Kidney (tissue), 14 donors: ENCODE measurements around the gene LAMA5. TPM values are rescaled to one million over a fixed set of nuclear protein-coding genes. Genes with fewer than 3 reads are reported as not detected.

ENCODE experiments used
- DNase-seq, 5 donors: peaks; one replicate each; pipeline ENCODE4 v3.0.0-alpha.2; 2013 to 2020
- FAIRE-seq: peaks from 2 replicates; lab custom pipeline; 2012; peaks lifted over from hg19 to GRCh38; lab: Jason Lieb, UNC
- H3K27ac ChIP-seq, 2 donors: one replicate each; pipeline ENCODE4 v1.7.0; 2013; ENCODE audit warnings: low read depth in 2 of 2, low read length in 2 of 2, inconsistent platforms in 1 of 2
- H3K27me3 ChIP-seq: one replicate; pipeline ENCODE4 v1.7.1; 2013; ENCODE audit warnings: low read length, inconsistent platforms; ENCODE audit not compliant: control insufficient read depth, insufficient read depth
- H3K36me3 ChIP-seq, 3 donors: one replicate each; pipeline versions ENCODE4 v1.7.0 to v1.7.1; 2013; ENCODE audit warnings: low read length in 3 of 3, control low read depth in 1 of 3, inconsistent platforms in 1 of 3; ENCODE audit not compliant: insufficient read depth in 3 of 3, control insufficient read depth in 2 of 3
- H3K4me1 ChIP-seq, 3 donors: one replicate each; pipeline versions ENCODE4 v1.7.0 to v1.7.1; 2013; ENCODE audit warnings: low read length in 3 of 3, inconsistent platforms in 1 of 3, low read depth in 1 of 3; ENCODE audit not compliant: control insufficient read depth in 2 of 3, insufficient read depth in 2 of 3
- H3K4me3 ChIP-seq, 3 donors: one replicate each; pipeline versions ENCODE4 v1.7.0 to v1.8.1; 2013; ENCODE audit warnings: low read length in 3 of 3, control low read depth in 1 of 3, inconsistent platforms in 1 of 3
- H3K9ac ChIP-seq, 3 donors: one replicate each; pipeline versions ENCODE4 v1.7.0 to v1.7.1; 2013; ENCODE audit warnings: low read length in 3 of 3, control low read depth in 1 of 3, inconsistent platforms in 1 of 3
- H3K9me3 ChIP-seq, 3 donors: one replicate each; pipeline versions ENCODE4 v1.7.0 to v1.7.1; 2013; ENCODE audit warnings: low read length in 3 of 3, control low read depth in 1 of 3, inconsistent platforms in 1 of 3; ENCODE audit not compliant: control insufficient read depth in 2 of 3, insufficient read depth in 1 of 3
- intact Hi-C: fragments of 100-400 bp; cut with DNase I; formaldehyde crosslinking; loops from one replicate; pipeline ENCODE4 v1.11.1; 2022
- polyA plus RNA-seq: library from polyadenylated mRNA; stranded (reverse); fragments of 350-450 nt; fragmentation: Illumina TruSeq; extraction: RNeasy Lipid Tissue Mini Kit (QIAGEN cat#74804); gene quantifications from one replicate; pipeline ENCODE4 v1.2.3, GENCODE V29; 2014; ENCODE audit warnings: low read depth, low replicate concordance; ENCODE audit not compliant: insufficient read depth
- total RNA-seq: library from RNA; stranded (reverse); fragmentation: NEBNext Ultra II Directional; extraction: Animal tissue kit (Norgen Biotek cat#: 25700); gene quantifications from one replicate; pipeline ENCODE4 v1.2.1, GENCODE V29; 2021
- TF ChIP-seq, protein P1 (sequence below): IDR thresholded peaks from 3 replicates; pipeline ENCODE4 v1.5.1; 2012; ENCODE audit warnings: mild to moderate bottlenecking, moderate library complexity, borderline replicate concordance; ENCODE audit not compliant: insufficient read depth; ENCODE audit errors: extremely low read depth
- donor health status: control.
- donor health status: control.
- donor health status: control.
- donor health status: control.
- donor health status: control.
- donor health status: DM: yes; HTN: yes; CAD: no.
- donor health status: Normal renal cell carcinoma (clear cell type).

Gene LAMA5
- total and polyA plus RNA-seq, 2 donors from 2014 or later = 94.0 to 342 TPM

DNA sequence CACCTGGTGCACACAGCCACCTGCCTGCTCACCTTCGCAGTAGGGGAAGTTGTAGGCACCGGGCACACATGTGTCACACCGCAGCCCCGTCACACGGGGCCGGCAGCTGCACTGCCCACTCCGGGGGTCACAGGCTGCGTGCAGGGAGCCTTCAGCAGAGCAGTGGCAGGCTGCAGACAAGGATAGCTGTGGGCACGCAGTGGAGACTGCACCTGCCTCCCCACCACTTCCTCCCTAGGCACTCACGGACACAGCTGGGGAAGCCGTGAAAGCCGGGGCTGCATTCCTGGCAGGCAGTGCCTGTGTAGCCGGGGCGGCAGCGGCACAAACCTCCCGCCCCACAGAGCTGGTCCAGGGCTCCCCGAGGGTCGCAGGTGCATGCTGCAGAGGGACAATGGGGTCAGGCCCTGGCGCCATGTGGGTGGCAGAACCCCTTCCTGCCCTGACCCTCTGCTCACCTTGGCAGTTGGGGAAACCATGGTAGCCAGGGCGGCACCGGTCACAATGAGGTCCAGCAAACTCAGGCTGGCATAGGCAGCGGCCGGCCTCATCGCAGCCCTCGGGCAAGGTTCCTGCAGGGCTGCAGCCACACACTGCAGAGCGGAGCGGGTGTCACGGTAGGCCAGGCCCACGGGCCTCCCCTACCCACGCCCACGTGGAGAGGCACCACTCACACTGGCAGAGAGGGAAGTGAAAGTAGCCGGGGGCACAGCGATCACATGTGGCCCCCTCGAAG is 29.4 kb downstream of the LAMA5 start:
- no peak overlapping the region for H3K9ac ChIP-seq
- no peak overlapping the region for H3K27ac ChIP-seq
- FAIRE-seq (no peak), DNase-seq (peak in 1 of 5 donors; percentile 76)
- no peaks in the 10 kb centered on the region for H3K27me3 ChIP-seq
- H3K4me3 ChIP-seq = no peak overlapping the region
- no peaks in the 10 kb centered on the region for H3K4me1 ChIP-seq
- TF ChIP-seq, protein P1, sequence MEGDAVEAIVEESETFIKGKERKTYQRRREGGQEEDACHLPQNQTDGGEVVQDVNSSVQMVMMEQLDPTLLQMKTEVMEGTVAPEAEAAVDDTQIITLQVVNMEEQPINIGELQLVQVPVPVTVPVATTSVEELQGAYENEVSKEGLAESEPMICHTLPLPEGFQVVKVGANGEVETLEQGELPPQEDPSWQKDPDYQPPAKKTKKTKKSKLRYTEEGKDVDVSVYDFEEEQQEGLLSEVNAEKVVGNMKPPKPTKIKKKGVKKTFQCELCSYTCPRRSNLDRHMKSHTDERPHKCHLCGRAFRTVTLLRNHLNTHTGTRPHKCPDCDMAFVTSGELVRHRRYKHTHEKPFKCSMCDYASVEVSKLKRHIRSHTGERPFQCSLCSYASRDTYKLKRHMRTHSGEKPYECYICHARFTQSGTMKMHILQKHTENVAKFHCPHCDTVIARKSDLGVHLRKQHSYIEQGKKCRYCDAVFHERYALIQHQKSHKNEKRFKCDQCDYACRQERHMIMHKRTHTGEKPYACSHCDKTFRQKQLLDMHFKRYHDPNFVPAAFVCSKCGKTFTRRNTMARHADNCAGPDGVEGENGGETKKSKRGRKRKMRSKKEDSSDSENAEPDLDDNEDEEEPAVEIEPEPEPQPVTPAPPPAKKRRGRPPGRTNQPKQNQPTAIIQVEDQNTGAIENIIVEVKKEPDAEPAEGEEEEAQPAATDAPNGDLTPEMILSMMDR = no peak
- peaks cover 3 to 37% (median 31%) of the 10 kb centered on the region in 3 donors for H3K36me3 ChIP-seq
- H3K9me3 ChIP-seq = no peaks in the 10 kb centered on the region
- intact Hi-C loops = no loop called here

DNA sequence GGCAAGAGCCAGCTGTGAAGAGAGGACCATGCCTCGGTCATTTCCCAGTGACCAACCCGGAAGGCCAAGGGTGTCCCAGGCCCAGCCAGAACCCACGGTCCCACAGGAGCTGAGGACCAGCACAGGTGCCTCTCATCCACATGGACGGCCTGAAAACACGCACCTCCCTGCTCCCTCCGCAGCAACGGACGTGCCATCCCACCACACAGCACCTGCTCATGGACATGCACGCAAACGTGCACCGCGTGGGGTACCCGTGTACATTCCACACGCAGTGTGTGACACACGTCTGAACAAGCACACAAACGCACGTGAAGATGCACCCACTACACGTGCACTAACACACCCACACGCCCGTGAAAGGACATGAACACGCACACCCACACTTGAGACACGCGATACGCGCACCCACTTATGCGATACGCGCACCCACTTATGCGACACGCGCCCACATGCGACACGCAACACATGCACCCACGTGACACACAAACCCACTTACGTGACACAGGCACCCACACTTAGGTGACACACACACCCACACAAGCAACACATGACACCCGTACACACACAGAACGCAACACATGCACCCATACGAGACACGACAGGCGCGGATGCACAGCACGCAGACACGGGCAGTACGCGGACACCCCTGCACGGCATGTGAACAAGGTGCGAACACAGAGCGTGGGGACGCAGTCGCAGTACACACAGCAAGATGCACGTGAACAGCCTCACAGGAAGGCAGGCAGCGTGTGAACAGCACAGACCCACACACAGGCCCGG is 30.1 kb downstream of the LAMA5 start:
- Histone ChIP-seq H3K4me3 (no peak overlapping the region), H3K27ac (no peak overlapping the region), H3K36me3 (peaks cover 3 to 40% (median 31%) of the 10 kb centered on the region in 3 donors), H3K4me1 (no peaks in the 10 kb centered on the region), H3K9me3 (no peaks in the 10 kb centered on the region), H3K27me3 (no peaks in the 10 kb centered on the region), H3K9ac (no peak overlapping the region)
- no peak for DNase-seq
- no peak for FAIRE-seq
- TF ChIP-seq, protein P1 = no peak
- intact Hi-C loops = no loop called here

DNA sequence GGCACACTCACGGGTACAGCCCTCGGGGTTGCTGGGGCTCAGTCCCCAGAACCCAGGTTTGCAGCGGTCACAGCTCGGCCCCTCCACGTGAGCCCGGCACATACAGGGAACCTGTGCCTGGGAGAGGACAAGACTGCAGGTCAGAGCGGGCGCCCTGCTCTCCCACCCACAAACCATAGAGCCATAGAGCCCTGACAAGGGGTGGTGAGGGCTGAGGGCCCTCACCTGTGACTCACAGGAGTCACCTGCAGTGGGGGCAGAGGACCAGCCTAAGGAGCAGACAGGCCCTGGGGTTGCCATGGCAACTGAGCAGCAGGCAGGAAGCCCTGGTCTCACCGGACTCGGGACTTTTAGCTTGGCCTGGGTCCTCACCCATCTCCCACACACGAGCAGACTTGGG is 30.8 kb downstream of the LAMA5 start:
- DNase-seq (no peak), FAIRE-seq (no peak)
- peaks cover 3 to 41% (median 34%) of the 10 kb centered on the region in 3 donors for H3K36me3 ChIP-seq

More for the DNA sequence above, 30.8 kb downstream of the LAMA5 start:
- Histone ChIP-seq H3K27ac (no peak overlapping the region), H3K9me3 (no peaks in the 10 kb centered on the region), H3K4me1 (no peaks in the 10 kb centered on the region), H3K27me3 (no peaks in the 10 kb centered on the region), H3K9ac (no peak overlapping the region), H3K4me3 (no peak overlapping the region)
- TF ChIP-seq, protein P1 = no peak
- intact Hi-C loops = no loop called here
